LHCN-M2 (cell line): ENCODE measurements around the gene ANG. TPM values are rescaled to one million over a fixed set of nuclear protein-coding genes. Genes with fewer than 3 reads are reported as not detected.

ENCODE experiments used
- DNase-seq: peaks from one replicate; pipeline ENCODE4 v3.0.0-alpha.2; 2012; ENCODE audit warnings: low read depth
- total RNA-seq: library from RNA; depleted of rRNA; stranded (reverse); fragments of >200 nt; gene quantifications from 2 replicates; pipeline ENCODE4 v1.2.3, GENCODE V29; 2014; rRNA removed

The ANG gene
- total RNA-seq, 1 experiment from 2014 or later, result 4.2 TPM

DNA sequence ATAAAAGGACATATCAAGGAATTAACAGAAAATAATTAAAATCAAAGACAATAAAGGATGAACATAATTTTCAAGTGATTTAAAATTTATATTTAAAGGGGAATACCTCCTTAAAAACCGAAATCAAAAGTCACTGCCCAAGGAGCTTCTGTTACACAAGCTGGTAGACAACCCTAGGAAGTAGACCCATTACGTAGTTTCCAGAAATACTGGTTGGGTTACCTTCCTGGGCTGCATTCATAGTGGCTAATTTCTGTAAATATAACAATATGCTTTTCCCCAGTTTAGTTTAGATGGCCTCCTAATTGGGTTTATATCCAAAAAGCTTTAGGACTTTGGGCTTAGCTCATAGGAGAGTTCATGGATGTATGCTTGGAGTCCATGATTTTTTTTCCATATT lies 55.0 kb downstream of the ANG start:
- DNase-seq, result no peak

Other genes with a start within 250 kb of the ANG start
- 52.8 and 61.1 TPM in 2 replicates for gene OSGEP, start 234.0 kb upstream of the ANG start, total RNA-seq
- 152 and 213 TPM in 2 replicates for gene APEX1, start 233.5 kb upstream of the ANG start, total RNA-seq
- 18.1 and 24.6 TPM in 2 replicates for gene PIP4P1, start 227.3 kb upstream of the ANG start, total RNA-seq
- 54.0 and 54.8 TPM in 2 replicates for gene PNP, start 219.4 kb upstream of the ANG start, total RNA-seq
- not detected in 2 replicates for gene RNASE10, start 183.2 kb upstream of the ANG start, total RNA-seq
- gene RNASE9, start 127.7 kb upstream of the ANG start, total RNA-seq, result not detected in 2 replicates
- not detected in 2 replicates for gene RNASE11, start 100.8 kb upstream of the ANG start, total RNA-seq
- gene RNASE12, start 97.4 kb upstream of the ANG start, total RNA-seq, result not detected in 2 replicates
- gene OR6S1, start 47.1 kb upstream of the ANG start, total RNA-seq, result not detected in 2 replicates
- gene RNASE4, start 4.2 kb upstream of the ANG start, total RNA-seq, result 5.4 and 10.5 TPM in 2 replicates
- not detected in 2 replicates for gene EDDM3A, start 57.1 kb downstream of the ANG start, total RNA-seq
- not detected in 2 replicates for gene EDDM3B, start 79.6 kb downstream of the ANG start, total RNA-seq
- gene RNASE6, start 92.5 kb downstream of the ANG start, total RNA-seq, result not detected in 2 replicates
- not detected in 2 replicates for gene RNASE1, start 114.1 kb downstream of the ANG start, total RNA-seq
- not detected in 2 replicates for gene RNASE3, start 202.6 kb downstream of the ANG start, total RNA-seq